Effector CD4-positive, alpha-beta T cell (primary cell): ENCODE results near the gene NEIL3.
"Not testable (repeated sequence)": the region's sequence is repeated elsewhere in the genome, so short reads cannot be mapped to it uniquely, and the experiment has no call there.

Source experiments
- DNase-seq: peaks from one replicate; pipeline ENCODE4 v3.0.0-alpha.2; 2020

Gene NEIL3

GRCh38 chr4:177302371-177303100, 7.1 kb upstream of the NEIL3 start:
- DNase-seq, result no peak

- DNase-seq, result no peak
Observed at GRCh38 chr4:177304094-177304493, 5.6 kb upstream of the NEIL3 start.

- DNase-seq, result not testable (repeated sequence)
Observed at GRCh38 chr4:177304864-177305263, 4.8 kb upstream of the NEIL3 start.

GRCh38 chr4:177308125-177308524, 1.5 kb upstream of the NEIL3 start:
- DNase-seq, result no peak

GRCh38 chr4:177308847-177309521, 690 bp upstream of the NEIL3 start:
- DNase-seq, result no peak

- no peak for DNase-seq
Observed at GRCh38 chr4:177311589-177311988, 1.9 kb downstream of the NEIL3 start.

- no peak for DNase-seq
Observed at GRCh38 chr4:177313263-177313662, 3.6 kb downstream of the NEIL3 start.

- no peak for DNase-seq
Observed at GRCh38 chr4:177315767-177316464, 6.2 kb downstream of the NEIL3 start.

- no peak for DNase-seq
Observed at GRCh38 chr4:177320721-177321120, 11.0 kb downstream of the NEIL3 start.

- DNase-seq, result no peak
Observed at GRCh38 chr4:177321647-177322046, 12.0 kb downstream of the NEIL3 start.

- DNase-seq, result no peak
Observed at GRCh38 chr4:177322266-177322665, 12.6 kb downstream of the NEIL3 start.

GRCh38 chr4:177322881-177323280, 13.2 kb downstream of the NEIL3 start:
- no peak for DNase-seq

GRCh38 chr4:177323416-177323815, 13.7 kb downstream of the NEIL3 start:
- no peak for DNase-seq

- DNase-seq, result no peak
Observed at GRCh38 chr4:177332119-177332518, 22.4 kb downstream of the NEIL3 start.

GRCh38 chr4:177339477-177340374, 30.1 kb downstream of the NEIL3 start:
- DNase-seq, result no peak

- DNase-seq, result no peak
Observed at GRCh38 chr4:177348348-177348747, 38.7 kb downstream of the NEIL3 start.

- DNase-seq, result no peak
Observed at GRCh38 chr4:177349191-177349590, 39.5 kb downstream of the NEIL3 start.

GRCh38 chr4:177351622-177352244, 42.1 kb downstream of the NEIL3 start:
- DNase-seq, result no peak

- no peak for DNase-seq
Observed at GRCh38 chr4:177356206-177356605, 46.5 kb downstream of the NEIL3 start.

- DNase-seq, result no peak
Observed at GRCh38 chr4:177356921-177357320, 47.2 kb downstream of the NEIL3 start.

- DNase-seq, result no peak
Observed at GRCh38 chr4:177367336-177367735, 57.7 kb downstream of the NEIL3 start.

- no peak for DNase-seq
Observed at GRCh38 chr4:177369372-177369771, 59.7 kb downstream of the NEIL3 start.
